Activated CD8-positive, alpha-beta T cell treated with anti-CD3 and anti-CD28 coated beads for 36 hours (primary cell): ENCODE results near the gene TANK. TPM values are rescaled to one million over a fixed set of nuclear protein-coding genes. Genes with fewer than 3 reads are reported as not detected.

ENCODE experiments used
- ATAC-seq: fragments of 200-7000 bp; cut with Tn5 transposase; one replicate; pipeline ENCODE4 v1.10.0; 2021; ENCODE audit warnings: mild to moderate bottlenecking, moderate library complexity
- CTCF ChIA-PET: fragments of 350-600 bp; sonication (Branson Sonifier 250); formaldehyde crosslinking; loops from one replicate; lab custom pipeline; 2021; ENCODE audit warnings: antibody characterized with exemption; lab: Charles Lee
- POLR2A ChIA-PET: fragments of 350-600 bp; sonication (Branson Sonifier 250); formaldehyde crosslinking; loops from one replicate; lab custom pipeline; 2021; ENCODE audit warnings: antibody characterized with exemption; lab: Charles Lee
- DNase-seq: peaks from one replicate; pipeline ENCODE4 v3.0.0-alpha.2; 2020
- H3K27ac Mint-ChIP-seq: one replicate; pipeline ENCODE4 v1.8.0; 2021; ENCODE audit warnings: mild to moderate bottlenecking, mixed read lengths
- H3K27me3 Mint-ChIP-seq: one replicate; pipeline ENCODE4 v1.8.0; 2021; ENCODE audit warnings: mixed read lengths
- H3K36me3 Mint-ChIP-seq: one replicate; pipeline ENCODE4 v1.8.0; 2021; ENCODE audit warnings: low read depth, mixed read lengths
- H3K4me1 Mint-ChIP-seq: one replicate; pipeline ENCODE4 v1.8.0; 2021; ENCODE audit warnings: low read depth, mixed read lengths
- H3K4me3 Mint-ChIP-seq: one replicate; pipeline ENCODE4 v1.8.0; 2021; ENCODE audit warnings: mild to moderate bottlenecking, moderate library complexity, mixed read lengths
- H3K9me3 Mint-ChIP-seq: one replicate; pipeline ENCODE4 v1.8.0; 2021; ENCODE audit warnings: mixed read lengths
- intact Hi-C: fragments of 100-400 bp; cut with micrococcal nuclease; formaldehyde crosslinking; loops from one replicate; pipeline ENCODE4 v1.10.0; 2022
- total RNA-seq, 2 experiments: library from RNA; stranded (reverse); gene quantifications; one replicate each; pipeline ENCODE4 v1.2.3, GENCODE V29; 2021
- TF ChIP-seq, protein P1 (sequence below): fragments of 200-600 bp; IDR thresholded peaks from one replicate; pipeline ENCODE4 v1.8.0; 2022; ENCODE audit warnings: antibody characterized with exemption, mild to moderate bottlenecking

TANK gene
- total RNA-seq, 2 experiments from 2014 or later, result 49.2 to 51.6 TPM

DNA sequence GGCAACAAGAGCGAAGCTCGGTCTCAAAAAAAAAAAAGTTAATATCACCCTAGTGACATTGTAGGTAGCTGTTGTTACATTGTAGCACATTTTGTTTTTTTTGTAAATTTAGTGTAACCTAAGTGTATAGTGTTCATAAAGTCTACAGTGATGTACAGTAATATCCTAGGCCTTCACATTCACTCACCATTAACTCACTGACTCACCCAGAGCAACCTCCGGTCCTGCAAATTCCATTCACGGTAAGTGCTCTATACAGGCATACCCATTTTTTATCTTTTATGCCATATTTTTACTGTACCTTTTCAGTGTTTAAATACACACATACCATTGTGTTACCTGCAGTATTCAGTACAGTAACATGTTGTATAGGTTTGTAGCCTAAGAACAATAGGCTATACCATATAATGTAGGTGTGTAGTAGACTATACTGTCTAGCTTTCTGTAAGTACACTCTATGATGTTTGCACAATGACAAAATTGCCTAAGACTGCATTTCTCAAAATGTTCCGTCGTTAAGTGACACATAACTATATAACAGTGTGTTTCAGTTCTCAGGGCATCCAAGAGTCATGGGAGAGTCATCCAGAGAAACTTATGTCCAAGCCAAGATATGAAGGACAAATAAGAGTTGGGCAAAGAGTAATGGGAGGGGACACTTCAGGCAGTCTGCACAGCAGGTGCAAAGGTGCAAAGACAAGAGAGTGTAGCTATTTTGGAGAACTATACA, 68.4 kb downstream of the TANK start:
- ChIA-PET POLR2A (no interaction called here), CTCF (no interaction called here)
- no peak overlapping the region for H3K4me3 Mint-ChIP-seq
- ATAC-seq, result no peak
- H3K36me3 Mint-ChIP-seq, result peaks cover 27% of the 10 kb centered on the region
- no peak overlapping the region for H3K27ac Mint-ChIP-seq
- no peaks in the 10 kb centered on the region for H3K27me3 Mint-ChIP-seq
- no peak for DNase-seq
- H3K9me3 Mint-ChIP-seq, result no peaks in the 10 kb centered on the region
- H3K4me1 Mint-ChIP-seq, result no peaks in the 10 kb centered on the region
- TF ChIP-seq, protein P1, sequence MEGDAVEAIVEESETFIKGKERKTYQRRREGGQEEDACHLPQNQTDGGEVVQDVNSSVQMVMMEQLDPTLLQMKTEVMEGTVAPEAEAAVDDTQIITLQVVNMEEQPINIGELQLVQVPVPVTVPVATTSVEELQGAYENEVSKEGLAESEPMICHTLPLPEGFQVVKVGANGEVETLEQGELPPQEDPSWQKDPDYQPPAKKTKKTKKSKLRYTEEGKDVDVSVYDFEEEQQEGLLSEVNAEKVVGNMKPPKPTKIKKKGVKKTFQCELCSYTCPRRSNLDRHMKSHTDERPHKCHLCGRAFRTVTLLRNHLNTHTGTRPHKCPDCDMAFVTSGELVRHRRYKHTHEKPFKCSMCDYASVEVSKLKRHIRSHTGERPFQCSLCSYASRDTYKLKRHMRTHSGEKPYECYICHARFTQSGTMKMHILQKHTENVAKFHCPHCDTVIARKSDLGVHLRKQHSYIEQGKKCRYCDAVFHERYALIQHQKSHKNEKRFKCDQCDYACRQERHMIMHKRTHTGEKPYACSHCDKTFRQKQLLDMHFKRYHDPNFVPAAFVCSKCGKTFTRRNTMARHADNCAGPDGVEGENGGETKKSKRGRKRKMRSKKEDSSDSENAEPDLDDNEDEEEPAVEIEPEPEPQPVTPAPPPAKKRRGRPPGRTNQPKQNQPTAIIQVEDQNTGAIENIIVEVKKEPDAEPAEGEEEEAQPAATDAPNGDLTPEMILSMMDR, result no peak
- intact Hi-C loops, result no loop called here

DNA sequence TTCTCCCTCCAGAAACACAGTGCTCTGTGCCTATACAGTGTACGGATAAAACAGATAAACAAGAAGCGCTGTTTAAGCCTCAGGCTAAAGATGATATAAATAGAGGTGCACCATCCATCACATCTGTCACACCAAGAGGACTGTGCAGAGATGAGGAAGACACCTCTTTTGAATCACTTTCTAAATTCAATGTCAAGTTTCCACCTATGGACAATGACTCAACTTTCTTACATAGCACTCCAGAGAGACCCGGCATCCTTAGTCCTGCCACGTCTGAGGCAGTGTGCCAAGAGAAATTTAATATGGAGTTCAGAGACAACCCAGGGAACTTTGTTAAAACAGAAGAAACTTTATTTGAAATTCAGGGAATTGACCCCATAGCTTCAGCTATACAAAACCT, 70.7 kb downstream of the TANK start:
- no peak overlapping the region for H3K27ac Mint-ChIP-seq
- H3K36me3 Mint-ChIP-seq, result peaks cover 26% of the 10 kb centered on the region
- CTCF ChIA-PET, result interaction anchor here (0.9 to 3.2 kb wide), 4 partner anchors 8 to 40 kb away, joined by 3 to 17 read pairs (median 6); no protein-coding TSS in a partner anchor
- peaks cover 8% of the 10 kb centered on the region for H3K4me1 Mint-ChIP-seq
- H3K27me3 Mint-ChIP-seq, result no peaks in the 10 kb centered on the region
- ATAC-seq (no peak), DNase-seq (no peak)
- no peaks in the 10 kb centered on the region for H3K9me3 Mint-ChIP-seq
- intact Hi-C loops, result no loop called here
- no peak overlapping the region for H3K4me3 Mint-ChIP-seq
- POLR2A ChIA-PET, result no interaction called here
- TF ChIP-seq, protein P1, result no peak

DNA sequence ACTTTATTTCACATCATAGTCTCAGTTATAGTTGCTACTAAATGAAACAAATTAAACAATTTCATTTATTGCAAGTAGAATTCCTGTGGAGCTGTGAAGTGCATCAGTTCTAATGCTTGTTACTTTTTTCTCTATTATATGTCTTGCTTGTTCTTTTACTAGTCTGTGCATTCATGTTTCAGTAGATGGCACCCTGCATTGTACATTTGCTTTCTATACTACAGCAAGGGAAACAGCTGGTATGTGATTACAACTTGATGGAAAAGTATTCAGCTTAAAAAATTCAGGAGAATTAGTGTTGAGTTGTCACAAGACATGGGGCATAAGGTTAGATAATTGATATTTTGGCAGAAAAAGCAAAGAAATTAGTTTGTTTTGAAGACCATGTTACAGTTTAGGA, 72.3 kb downstream of the TANK start:
- H3K27ac Mint-ChIP-seq, result no peak overlapping the region
- CTCF ChIA-PET, result interaction anchor here (0.9 to 3.2 kb wide), 6 partner anchors 10 to 169 kb away, joined by 4 to 17 read pairs (median 7); no protein-coding TSS in a partner anchor

DNA sequence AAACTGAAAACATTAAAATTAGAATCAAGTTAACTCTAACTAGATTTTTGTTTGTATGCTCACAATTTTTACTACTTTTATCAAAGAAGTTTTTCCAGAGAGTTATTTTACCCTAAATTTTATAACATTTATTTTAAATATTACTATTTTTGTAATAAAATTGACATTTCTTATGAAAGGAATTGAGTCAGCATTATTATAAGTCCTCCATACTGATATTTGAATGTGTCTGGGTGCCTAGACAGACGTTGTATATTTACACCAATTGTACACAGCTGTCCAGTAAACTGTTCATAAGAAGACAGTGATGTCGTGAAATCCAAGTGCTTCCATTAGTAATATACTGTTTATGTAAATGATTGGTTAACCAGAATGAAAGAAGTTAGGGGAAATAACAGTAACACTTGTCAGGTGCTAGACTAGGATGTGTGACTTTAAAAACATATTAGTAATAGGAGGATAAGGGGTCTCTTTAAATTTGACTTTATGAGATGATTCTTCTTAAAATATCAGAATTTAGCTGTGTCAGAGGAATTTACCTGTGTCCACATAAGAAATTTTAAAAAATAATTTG, 73.7 kb downstream of the TANK start:
- ChIA-PET POLR2A (no interaction called here), CTCF (interaction anchor here (0.9 to 3.2 kb wide), 4 partner anchors 10 to 170 kb away, joined by 3 to 17 read pairs (median 4); no protein-coding TSS in a partner anchor)
- Mint-ChIP-seq H3K9me3 (no peaks in the 10 kb centered on the region), H3K27me3 (no peaks in the 10 kb centered on the region), H3K4me3 (no peak overlapping the region), H3K4me1 (peaks cover 27% of the 10 kb centered on the region), H3K36me3 (peaks cover 23% of the 10 kb centered on the region), H3K27ac (no peak overlapping the region)
- no peak for DNase-seq
- TF ChIP-seq, protein P1, result no peak
- intact Hi-C loops, result no loop called here
- no peak for ATAC-seq

More for the DNA sequence above, 72.3 kb downstream of the TANK start:
- H3K27me3 Mint-ChIP-seq, result no peaks in the 10 kb centered on the region
- TF ChIP-seq, protein P1, result no peak
- peaks cover 31% of the 10 kb centered on the region for H3K36me3 Mint-ChIP-seq
- ATAC-seq (no peak), DNase-seq (no peak)
- POLR2A ChIA-PET, result no interaction called here
- H3K4me3 Mint-ChIP-seq, result no peak overlapping the region
- intact Hi-C loops, result no loop called here
- no peaks in the 10 kb centered on the region for H3K9me3 Mint-ChIP-seq
- peaks cover 19% of the 10 kb centered on the region for H3K4me1 Mint-ChIP-seq

DNA sequence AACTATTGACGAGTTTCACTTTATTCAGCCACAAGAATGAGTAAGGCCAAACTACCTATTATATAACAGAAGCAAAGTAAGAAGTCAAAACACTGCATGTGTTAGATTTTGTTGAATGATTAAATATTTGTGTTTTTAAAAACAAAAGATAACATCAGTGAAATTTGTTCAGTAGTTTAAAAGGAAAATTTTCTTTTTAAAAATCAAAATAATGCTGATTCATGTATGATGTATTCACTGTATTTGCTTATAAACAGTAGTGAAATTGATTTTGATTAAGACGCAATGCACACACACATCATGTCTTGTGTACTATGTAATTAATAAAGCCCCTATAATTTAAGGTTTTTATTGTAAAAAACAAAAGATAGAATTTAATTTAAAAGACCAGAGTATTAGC, 74.4 kb downstream of the TANK start:
- ChIA-PET POLR2A (no interaction called here), CTCF (interaction anchor here (0.9 kb wide), 1 partner anchor 11 kb away, joined by 4 read pairs; no protein-coding TSS in a partner anchor)

More for the DNA sequence above, 74.4 kb downstream of the TANK start:
- Mint-ChIP-seq H3K27ac (no peak overlapping the region), H3K9me3 (no peaks in the 10 kb centered on the region), H3K4me1 (peaks cover 27% of the 10 kb centered on the region), H3K4me3 (no peak overlapping the region), H3K36me3 (peaks cover 21% of the 10 kb centered on the region), H3K27me3 (no peaks in the 10 kb centered on the region)
- DNase-seq (no peak), ATAC-seq (no peak)
- intact Hi-C loops, result loop anchor here (5.0 kb wide), 1 partner anchor 38 kb away; no protein-coding TSS in a partner anchor
- TF ChIP-seq, protein P1, result no peak
